GM21723 (cell line): ENCODE measurements around the gene MYL7.

Experiments
- ATAC-seq: cut with Tn5 transposase; IDR thresholded peaks from one replicate; pipeline ENCODE4 v1.9.1; 2021; ENCODE audit warnings: mild to moderate bottlenecking, moderate library complexity; ENCODE audit not compliant: unreplicated experiment

MYL7 gene

DNA sequence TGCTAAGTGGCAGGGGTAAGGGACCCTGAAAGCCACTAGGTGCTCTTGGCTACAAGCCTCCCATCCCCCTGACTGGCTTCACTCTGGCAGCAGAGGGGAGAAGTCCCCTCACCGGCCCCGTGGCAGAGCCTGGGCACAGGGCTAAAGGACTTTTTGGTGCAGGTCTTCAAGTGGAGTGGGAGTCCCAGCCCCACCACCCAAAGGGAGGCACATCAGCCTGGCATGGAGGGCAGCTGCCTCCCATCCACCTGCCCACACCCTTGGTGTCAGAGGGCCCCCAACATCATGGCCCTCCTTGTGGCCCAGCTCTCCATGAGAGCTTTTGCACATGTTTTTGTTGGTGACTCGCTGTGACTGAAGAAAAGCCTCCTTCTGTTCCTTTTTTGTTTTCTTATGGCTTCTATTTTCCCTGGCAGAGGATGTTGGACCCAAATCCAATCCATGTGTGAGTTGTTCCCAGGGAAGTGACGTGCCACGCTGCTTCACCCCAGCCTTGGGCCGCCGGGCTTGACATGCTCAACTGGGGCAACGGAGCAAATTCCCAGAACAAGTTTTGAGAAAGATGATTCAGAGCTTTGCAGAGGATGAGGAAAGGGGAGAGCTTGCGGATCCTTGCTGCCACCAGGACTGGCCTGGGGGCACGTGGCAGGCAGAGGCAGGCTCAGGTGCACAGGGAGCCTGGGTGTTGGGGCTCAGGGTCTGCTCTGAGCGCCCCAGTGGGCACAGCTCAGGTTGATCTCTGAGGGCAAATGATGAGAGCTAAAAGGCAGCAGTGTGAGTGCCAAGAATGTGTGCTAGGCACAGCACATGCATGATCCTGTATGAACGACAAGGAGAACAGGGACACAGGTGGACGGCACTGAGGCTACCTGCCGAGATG is 38.9 kb downstream of the MYL7 start:
- ATAC-seq = no peak

- ATAC-seq = no peak
Observed at GRCh38 chr7:44101303-44101965, 39.7 kb downstream of the MYL7 start.

DNA sequence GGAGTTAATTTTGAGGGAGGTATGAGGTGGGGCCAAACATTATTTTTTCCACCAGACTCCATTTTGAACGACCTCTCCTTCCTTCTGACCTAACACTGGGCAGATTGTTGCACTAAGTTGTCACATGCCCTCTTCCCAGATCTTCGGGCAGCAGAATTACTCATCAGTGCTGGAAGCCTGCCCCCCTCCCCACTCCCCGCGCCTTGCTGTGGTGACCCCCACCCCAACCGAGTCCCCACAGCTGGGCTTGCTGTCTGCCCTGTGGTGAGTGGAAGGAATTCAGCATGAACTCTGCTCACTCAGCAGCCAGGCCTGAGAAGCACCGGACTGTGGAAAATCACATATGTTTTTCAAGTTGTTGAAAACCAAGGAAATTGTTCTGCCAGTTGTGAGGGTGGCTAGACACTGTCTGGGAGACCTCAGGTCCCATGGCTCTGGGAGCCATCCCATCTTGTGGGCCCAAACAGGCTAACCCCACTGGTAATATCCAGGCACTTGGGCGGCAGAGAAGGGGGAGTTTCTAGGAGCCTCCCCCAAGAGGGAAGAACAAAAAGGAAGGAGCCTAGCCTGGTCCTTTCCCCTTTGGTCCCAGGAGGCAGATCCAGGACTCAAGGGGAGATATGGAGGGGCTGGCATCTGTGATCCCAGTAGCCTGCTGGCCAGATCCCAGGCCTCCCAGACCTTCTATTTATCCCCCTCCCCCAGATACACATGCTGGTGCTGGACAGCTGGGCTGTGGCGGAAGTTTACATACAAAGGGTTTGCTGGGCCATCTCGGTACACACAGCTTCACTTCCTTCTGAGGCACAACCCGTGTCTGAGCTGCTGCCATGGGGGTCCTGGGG is 40.5 kb downstream of the MYL7 start:
- ATAC-seq = no peak

DNA sequence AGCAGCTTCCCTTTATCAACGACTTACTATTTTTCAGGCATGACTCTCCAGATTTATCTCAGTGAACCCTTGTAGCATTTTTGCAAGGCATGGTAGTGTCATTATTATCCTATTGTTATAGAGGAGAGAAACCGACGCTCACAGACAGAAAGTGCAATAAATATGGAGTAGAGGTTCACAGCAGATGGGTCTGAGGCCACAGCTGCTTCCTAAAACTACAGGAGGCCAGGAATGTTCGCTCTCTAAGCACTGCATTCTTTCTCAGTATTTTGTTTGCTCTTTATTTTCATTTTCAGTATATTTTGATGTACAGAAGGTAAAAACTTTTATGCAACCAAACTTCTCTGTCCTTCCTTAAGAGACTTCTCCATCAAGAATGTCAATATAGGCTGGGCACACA is 41.5 kb downstream of the MYL7 start:
- no peak for ATAC-seq

DNA sequence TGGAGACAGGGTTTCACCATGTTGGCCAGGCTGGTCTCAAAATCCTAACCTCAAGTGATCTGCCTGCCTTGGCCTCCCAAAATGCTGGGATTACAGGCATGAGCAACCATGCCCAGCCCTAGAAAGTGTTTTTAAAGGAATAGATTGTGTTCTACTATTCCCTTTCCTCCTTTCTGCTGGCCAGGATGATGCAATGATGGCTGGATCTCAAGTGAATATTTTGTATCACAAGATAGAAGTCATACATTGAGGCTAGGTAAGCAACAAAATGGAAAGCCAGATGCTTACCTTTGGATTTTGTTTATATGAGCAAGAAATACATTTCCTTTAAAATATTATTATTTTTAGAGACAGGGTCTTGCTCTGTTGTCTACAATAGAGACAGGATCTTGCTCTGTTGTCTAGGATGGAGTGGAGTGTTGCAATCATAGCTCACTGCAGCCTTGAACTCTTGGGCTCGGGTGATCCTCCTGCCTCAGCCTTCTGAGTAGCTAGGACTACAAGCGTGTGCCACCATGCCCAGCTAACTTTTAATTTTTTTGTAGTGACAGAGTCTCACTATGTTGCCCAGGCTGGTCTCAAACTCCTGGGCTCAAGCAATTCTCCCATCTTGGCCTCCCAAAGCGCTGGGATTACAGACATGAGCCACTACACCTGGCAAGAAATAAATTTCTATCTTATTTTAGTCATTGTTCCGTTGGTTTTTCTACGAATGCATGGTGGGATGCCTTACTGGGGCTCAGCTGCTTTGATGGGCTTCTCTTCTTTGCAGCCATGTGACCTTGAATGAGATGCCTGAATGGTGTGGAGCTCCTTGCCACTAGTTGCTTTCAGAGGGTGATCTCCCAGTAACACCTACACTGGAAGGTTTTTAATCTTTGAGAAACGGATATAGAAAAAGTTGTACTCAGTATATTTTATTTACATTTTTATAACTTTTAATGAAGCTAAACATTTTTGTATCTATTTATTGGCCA is 42.8 kb downstream of the MYL7 start:
- no peak for ATAC-seq

- peak; percentile 74 for ATAC-seq
Observed at GRCh38 chr7:44097064-44097932, 43.8 kb downstream of the MYL7 start.

- ATAC-seq = no peak
Observed at GRCh38 chr7:44096326-44096881, 44.7 kb downstream of the MYL7 start.

DNA sequence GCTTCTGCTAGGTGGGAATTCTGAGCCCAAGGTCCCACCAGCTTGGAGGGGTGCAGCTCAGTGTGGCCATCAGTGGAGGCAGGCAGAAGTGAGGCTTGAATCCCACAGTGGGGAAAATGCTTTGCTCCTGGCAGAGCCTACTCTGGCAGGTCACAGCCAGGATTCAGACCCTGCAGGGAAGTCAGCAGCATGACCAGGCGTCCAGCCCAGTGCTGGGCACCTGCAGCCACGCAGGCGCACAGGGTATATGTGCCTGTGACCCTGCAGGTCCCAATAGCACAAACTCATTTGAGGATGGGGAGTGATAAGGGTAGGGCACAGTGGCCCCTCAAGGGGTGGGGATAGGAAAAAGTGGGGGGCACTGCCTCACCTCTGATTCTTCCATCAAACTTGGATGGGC is 45.4 kb downstream of the MYL7 start:
- no peak for ATAC-seq

- no peak for ATAC-seq
Observed at GRCh38 chr7:44094883-44095592, 46.1 kb downstream of the MYL7 start.

GRCh38 chr7:44094365-44094764 is 46.8 kb downstream of the MYL7 start:
- ATAC-seq = no peak

- no peak for ATAC-seq
Observed at GRCh38 chr7:44093102-44093641, 48.0 kb downstream of the MYL7 start.
